Stimulated activated naive CD4-positive, alpha-beta T cell treated with Interleukin-2 at 50 U/mL for 16 hours (primary cell): Measurements from ENCODE around the gene ADAP2.
"Not testable (repeated sequence)": the region's sequence is repeated elsewhere in the genome, so short reads cannot be mapped to it uniquely, and the experiment has no call there.

Source experiments
- DNase-seq: peaks from one replicate; lab custom pipeline; 2025; lab: John Stamatoyannopoulos, UW

The ADAP2 gene

GRCh38 chr17:30970831-30971567, 49.3 kb downstream of the ADAP2 start, which contains the start of gene RNF135:
RNF135 (plus strand) TSS chr17:30971039; CDS start chr17:30971074, 35 bp downstream.
- peak; percentile 51 for DNase-seq

GRCh38 chr17:30975042-30975820, 53.5 kb downstream of the ADAP2 start:
- no peak for DNase-seq

GRCh38 chr17:30979919-30980318, 58.2 kb downstream of the ADAP2 start:
- DNase-seq = not testable (repeated sequence)

GRCh38 chr17:30981531-30982519, 60.1 kb downstream of the ADAP2 start:
- DNase-seq = no peak

- DNase-seq = no peak
Observed at GRCh38 chr17:30982855-30983254, 61.1 kb downstream of the ADAP2 start.

- DNase-seq = no peak
Observed at GRCh38 chr17:30990458-30990857, 68.7 kb downstream of the ADAP2 start.

- no peak for DNase-seq
Observed at GRCh38 chr17:30992551-30992950, 70.8 kb downstream of the ADAP2 start.

- no peak for DNase-seq
Observed at GRCh38 chr17:30995347-30995746, 73.6 kb downstream of the ADAP2 start.

- DNase-seq = no peak
Observed at GRCh38 chr17:30996486-30996885, 74.7 kb downstream of the ADAP2 start.

- DNase-seq = no peak
Observed at GRCh38 chr17:30997270-30997669, 75.5 kb downstream of the ADAP2 start.

GRCh38 chr17:30997842-30998241, 76.1 kb downstream of the ADAP2 start:
- DNase-seq = no peak

GRCh38 chr17:31002047-31002446, 80.3 kb downstream of the ADAP2 start:
- DNase-seq = no peak

GRCh38 chr17:31003225-31003866, 81.6 kb downstream of the ADAP2 start:
- no peak for DNase-seq

- no peak for DNase-seq
Observed at GRCh38 chr17:31004160-31004559, 82.4 kb downstream of the ADAP2 start.

- no peak for DNase-seq
Observed at GRCh38 chr17:31007695-31008373, 86.1 kb downstream of the ADAP2 start.

- DNase-seq = peak; percentile 55
Observed at GRCh38 chr17:31008374-31009041, 86.8 kb downstream of the ADAP2 start.
